PC-3 (cell line): ENCODE measurements around the gene PKM. TPM values are rescaled to one million over a fixed set of nuclear protein-coding genes. Genes with fewer than 3 reads are reported as not detected.

Experiments
- ATAC-seq: fragments of 200-7000 bp; cut with Tn5 transposase; 2 replicates; pipeline ENCODE4 v1.9.1; 2020; ENCODE audit warnings: mild to moderate bottlenecking, moderate library complexity
- BruUV-seq: library from RNA; stranded (reverse); fragments of 400-500 nt; replicated peaks from 2 replicates; lab custom pipeline; 2021; lab: Mats Ljungman, UMichigan
- CTCF ChIA-PET: fragments of 300-600 bp; sonication (Branson Sonifier 250); formaldehyde crosslinking; loops from one replicate; lab custom pipeline; 2022; ENCODE audit warnings: antibody characterized with exemption; lab: Charles Lee
- POLR2A ChIA-PET: fragments of 300-600 bp; sonication (Branson Sonifier 250); formaldehyde crosslinking; loops from one replicate; lab custom pipeline; 2022; ENCODE audit warnings: antibody characterized with exemption; ENCODE audit not compliant: unreplicated experiment; lab: Charles Lee
- DNase-seq: peaks from one replicate; pipeline ENCODE4 v3.0.0-alpha.2; 2015
- H2AFZ ChIP-seq: fragments of 300-600 bp; sonication (generic); 2 replicates; pipeline ENCODE4 v1.6.0; 2016; ENCODE audit warnings: antibody characterized with exemption, low read length
- H3F3A ChIP-seq: fragments of 300-600 bp; sonication (generic); one replicate; pipeline ENCODE4 v1.6.0; 2017; ENCODE audit warnings: antibody characterized with exemption, low read length, control low read depth, mild to moderate bottlenecking; ENCODE audit not compliant: unreplicated experiment
- H3K27ac ChIP-seq: fragments of 300-600 bp; sonication (generic); 2 replicates; pipeline ENCODE4 v1.5.1; 2016; ENCODE audit warnings: mild to moderate bottlenecking, low read length
- H3K27me3 ChIP-seq: fragments of 300-600 bp; sonication (generic); 2 replicates; pipeline ENCODE4 v1.6.1; 2016; ENCODE audit warnings: low read length, mixed read lengths
- H3K36me3 ChIP-seq: fragments of 300-600 bp; sonication (generic); 2 replicates; pipeline ENCODE4 v1.6.1; 2016; ENCODE audit warnings: low read depth, mixed run types, low read length, mixed read lengths
- H3K4me1 ChIP-seq: fragments of 300-600 bp; sonication (generic); 2 replicates; pipeline ENCODE4 v1.5.1; 2016; ENCODE audit warnings: low read length; ENCODE audit not compliant: insufficient read depth
- H3K4me2 ChIP-seq: fragments of 300-600 bp; sonication (generic); 2 replicates; pipeline ENCODE4 v1.6.0; 2016; ENCODE audit warnings: low read length
- H3K4me3 ChIP-seq: fragments of 300-600 bp; sonication (generic); 2 replicates; pipeline ENCODE4 v1.5.1; 2016; ENCODE audit warnings: mild to moderate bottlenecking, low read length, mixed read lengths
- H3K79me2 ChIP-seq: fragments of 300-600 bp; sonication (generic); 2 replicates; pipeline ENCODE4 v1.6.1; 2017; ENCODE audit warnings: low read length, mixed read lengths
- H3K9ac ChIP-seq: fragments of 300-600 bp; sonication (generic); 2 replicates; pipeline ENCODE4 v1.6.0; 2016; ENCODE audit warnings: mild to moderate bottlenecking, low read length
- H3K9me2 ChIP-seq: fragments of 300-600 bp; sonication (generic); replicated peaks from 2 replicates; pipeline ENCODE4 v1.6.1; 2016; ENCODE audit warnings: mixed run types, low read length, mixed read lengths
- H3K9me3 ChIP-seq: fragments of 300-600 bp; sonication (generic); 2 replicates; pipeline ENCODE4 v1.6.1; 2016; ENCODE audit warnings: low read length, mixed read lengths
- H4K20me1 ChIP-seq: fragments of 300-600 bp; sonication (generic); 2 replicates; pipeline ENCODE4 v1.6.1; 2016; ENCODE audit warnings: low read length, mixed read lengths
- EZH2 ChIP-seq: fragments of 300-600 bp; sonication (generic); IDR thresholded peaks from one replicate; pipeline ENCODE4 v1.6.1; 2017; ENCODE audit warnings: antibody characterized with exemption, mild to moderate bottlenecking, low read length; ENCODE audit not compliant: unreplicated experiment
- EZH2phosphoT487 ChIP-seq: fragments of 300-600 bp; sonication (generic); IDR thresholded peaks from 2 replicates; pipeline ENCODE4 v1.6.1; 2018; ENCODE audit warnings: mild to moderate bottlenecking, antibody characterized with exemption, low read length, borderline replicate concordance
- intact Hi-C: fragments of 100-400 bp; cut with micrococcal nuclease; formaldehyde crosslinking; loops from 2 replicates; pipeline ENCODE4 v1.9.0; 2023
- total RNA-seq: library from RNA; depleted of rRNA; stranded (reverse); fragments of >200 nt; gene quantifications from 2 replicates; pipeline ENCODE4 v1.2.3, GENCODE V29; 2014
- TF ChIP-seq, protein P1 (sequence below): fragments of 300-600 bp; sonication (generic); conservative IDR thresholded peaks from 2 replicates; pipeline ENCODE4 v1.5.1; 2017; ENCODE audit warnings: antibody characterized with exemption, low read depth, mild to moderate bottlenecking, low read length

Gene PKM
- total RNA-seq, 1 experiment from 2014 or later: 1,963 TPM

DNA sequence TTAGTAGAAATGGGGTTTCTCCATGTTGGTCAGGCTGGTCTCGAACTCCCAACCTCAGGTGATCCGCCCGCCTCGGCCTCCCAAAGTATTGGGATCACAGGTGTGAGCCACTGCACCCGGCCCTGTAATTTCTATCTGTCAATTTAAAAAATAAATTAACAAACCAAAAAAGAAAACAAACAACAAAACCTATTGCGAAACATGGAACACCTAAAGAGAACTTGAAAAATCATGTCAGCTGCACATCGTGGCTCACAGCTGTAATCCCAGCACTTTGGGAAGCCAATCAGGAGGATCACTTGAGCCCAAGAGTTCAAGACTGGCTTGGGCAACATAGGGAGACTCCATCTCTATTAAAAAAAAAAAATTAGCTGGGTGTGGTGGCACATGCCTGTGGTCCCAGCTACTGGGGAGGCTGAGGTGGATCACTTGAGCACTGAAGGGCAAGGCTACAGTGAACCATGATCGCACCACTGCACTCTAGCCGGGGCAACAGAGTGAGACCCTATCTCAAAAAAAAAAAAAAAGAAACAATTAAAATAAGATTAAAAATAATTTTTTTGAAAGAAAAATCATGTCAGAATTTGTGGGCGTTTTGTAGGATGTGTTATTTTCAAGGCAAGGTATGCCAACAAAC lies 21.8 kb upstream of the PKM start:
- H3K4me1 ChIP-seq: no peaks in the 10 kb centered on the region
- ATAC-seq: no peak
- no peaks in the 10 kb centered on the region for H3K9me3 ChIP-seq
- no peaks in the 10 kb centered on the region for H3F3A ChIP-seq
- no peak overlapping the region for H3K9ac ChIP-seq
- ChIA-PET CTCF (no interaction called here), POLR2A (interaction anchor here (0.6 kb wide), 1 partner anchor 28 kb away, joined by 4 read pairs; no protein-coding TSS in a partner anchor)
- H4K20me1 ChIP-seq: no peaks in the 10 kb centered on the region
- H3K4me2 ChIP-seq: no peak overlapping the region
- no peak overlapping the region for H2AFZ ChIP-seq
- H3K27ac ChIP-seq: no peak overlapping the region
- intact Hi-C loops: no loop called here
- no peaks in the 10 kb centered on the region for H3K36me3 ChIP-seq
- no TSS peak for BruUV-seq
- DNase-seq: no peak
- no peaks in the 10 kb centered on the region for H3K27me3 ChIP-seq
- H3K79me2 ChIP-seq: no peaks in the 10 kb centered on the region
- TF ChIP-seq EZH2: no peak
- TF ChIP-seq, protein P1, sequence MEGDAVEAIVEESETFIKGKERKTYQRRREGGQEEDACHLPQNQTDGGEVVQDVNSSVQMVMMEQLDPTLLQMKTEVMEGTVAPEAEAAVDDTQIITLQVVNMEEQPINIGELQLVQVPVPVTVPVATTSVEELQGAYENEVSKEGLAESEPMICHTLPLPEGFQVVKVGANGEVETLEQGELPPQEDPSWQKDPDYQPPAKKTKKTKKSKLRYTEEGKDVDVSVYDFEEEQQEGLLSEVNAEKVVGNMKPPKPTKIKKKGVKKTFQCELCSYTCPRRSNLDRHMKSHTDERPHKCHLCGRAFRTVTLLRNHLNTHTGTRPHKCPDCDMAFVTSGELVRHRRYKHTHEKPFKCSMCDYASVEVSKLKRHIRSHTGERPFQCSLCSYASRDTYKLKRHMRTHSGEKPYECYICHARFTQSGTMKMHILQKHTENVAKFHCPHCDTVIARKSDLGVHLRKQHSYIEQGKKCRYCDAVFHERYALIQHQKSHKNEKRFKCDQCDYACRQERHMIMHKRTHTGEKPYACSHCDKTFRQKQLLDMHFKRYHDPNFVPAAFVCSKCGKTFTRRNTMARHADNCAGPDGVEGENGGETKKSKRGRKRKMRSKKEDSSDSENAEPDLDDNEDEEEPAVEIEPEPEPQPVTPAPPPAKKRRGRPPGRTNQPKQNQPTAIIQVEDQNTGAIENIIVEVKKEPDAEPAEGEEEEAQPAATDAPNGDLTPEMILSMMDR: no peak
- TF ChIP-seq EZH2phosphoT487: no peak
- no peaks in the 10 kb centered on the region for H3K9me2 ChIP-seq
- H3K4me3 ChIP-seq: no peak overlapping the region

DNA sequence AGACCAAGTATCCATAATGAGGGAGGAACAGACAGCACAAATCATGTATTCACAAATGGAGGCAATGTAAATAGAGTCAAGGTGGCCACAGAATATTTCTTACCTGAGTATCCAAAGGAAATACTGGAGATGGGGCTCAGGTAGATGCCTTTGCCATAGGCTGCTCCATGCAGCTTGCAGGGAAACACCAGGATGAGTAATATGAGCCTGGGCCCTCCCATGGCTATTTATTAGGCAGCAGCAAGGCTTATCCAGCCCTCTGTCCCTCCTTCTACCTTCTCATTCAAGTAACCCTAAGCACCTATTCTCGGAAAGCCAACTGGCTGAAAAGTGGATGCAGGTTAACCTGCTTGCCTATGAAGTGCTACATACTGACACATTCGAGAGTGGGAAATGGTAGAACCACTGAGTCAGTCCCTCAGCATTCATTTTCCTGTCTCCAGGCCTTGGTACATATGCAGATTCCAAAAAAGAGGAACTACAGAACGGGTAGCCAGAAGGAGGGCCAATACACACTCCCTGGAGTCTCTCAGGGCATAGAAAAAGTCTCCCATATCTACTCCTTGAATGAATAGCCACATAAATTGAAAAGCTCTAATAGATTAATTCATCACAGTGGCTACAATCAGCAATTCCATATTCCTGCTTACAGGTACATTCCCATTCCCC lies 18.3 kb upstream of the PKM start:
- Histone ChIP-seq H3K79me2 (no peaks in the 10 kb centered on the region), H2AFZ (no peak overlapping the region), H3K4me1 (no peaks in the 10 kb centered on the region), H3K9me3 (no peaks in the 10 kb centered on the region), H3K4me2 (no peak overlapping the region), H3K4me3 (no peak overlapping the region), H3K9ac (no peak overlapping the region), H3K9me2 (no peaks in the 10 kb centered on the region), H3F3A (no peaks in the 10 kb centered on the region), H3K27ac (no peak overlapping the region), H3K27me3 (no peaks in the 10 kb centered on the region), H4K20me1 (no peaks in the 10 kb centered on the region), H3K36me3 (no peaks in the 10 kb centered on the region)
- ChIA-PET POLR2A (no interaction called here), CTCF (no interaction called here)
- DNase-seq: no peak
- no TSS peak for BruUV-seq
- ATAC-seq: peak; percentile 64
- intact Hi-C loops: no loop called here
- TF ChIP-seq, protein P1: no peak
- TF ChIP-seq EZH2: no peak
- TF ChIP-seq EZH2phosphoT487: no peak

DNA sequence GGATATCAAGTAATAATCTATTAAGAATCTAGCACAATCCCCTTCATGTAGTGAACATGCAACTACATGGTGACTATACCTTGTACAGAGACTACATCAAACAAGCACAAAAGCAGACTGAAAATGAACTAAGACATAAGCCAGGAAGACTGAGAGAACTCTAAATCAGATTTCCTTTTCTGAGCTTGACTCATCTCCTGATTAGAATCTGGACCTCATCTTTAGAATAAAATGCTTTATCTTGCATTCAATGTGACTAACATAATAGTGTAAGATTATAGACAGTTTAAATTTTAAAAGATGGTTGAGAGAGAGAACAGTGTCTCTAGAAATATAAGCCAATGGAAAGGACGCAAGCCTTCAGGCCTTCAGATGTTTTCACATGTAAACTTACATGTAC lies 17.5 kb upstream of the PKM start:
- Histone ChIP-seq H2AFZ (no peak overlapping the region), H3K4me1 (no peaks in the 10 kb centered on the region), H3F3A (no peaks in the 10 kb centered on the region), H3K4me3 (no peak overlapping the region), H3K9me3 (no peaks in the 10 kb centered on the region), H3K9me2 (no peaks in the 10 kb centered on the region), H3K4me2 (no peak overlapping the region), H3K27me3 (no peaks in the 10 kb centered on the region), H3K36me3 (no peaks in the 10 kb centered on the region), H3K79me2 (no peaks in the 10 kb centered on the region), H3K9ac (no peak overlapping the region), H3K27ac (no peak overlapping the region), H4K20me1 (no peaks in the 10 kb centered on the region)
- ChIA-PET CTCF (no interaction called here), POLR2A (no interaction called here)
- TF ChIP-seq EZH2phosphoT487: no peak
- no TSS peak for BruUV-seq
- DNase-seq (no peak), ATAC-seq (no peak)
- intact Hi-C loops: no loop called here
